ENCODE data around the gene TMC2.
"Not testable (repeated sequence)": the region's sequence is repeated elsewhere in the genome, so short reads cannot be mapped to it uniquely, and the experiment has no call there.

Gene TMC2

GRCh38 chr20:2663887-2664719 lies 127.7 kb downstream of the TMC2 start, which contains the start of gene IDH3B:
Gene IDH3B (minus strand): TSS chr20:2664216. CDS start chr20:2664188, 28 bp downstream.
- peak; percentile 91 to 94 for DNase-seq

GRCh38 chr20:2671977-2672376 lies 135.6 kb downstream of the TMC2 start:
- DNase-seq, result no peak

- no peak for DNase-seq
These were observed 136.1 kb downstream of the TMC2 start for GRCh38 chr20:2672446-2672845.

- DNase-seq, result no peak
These were observed 137.1 kb downstream of the TMC2 start for GRCh38 chr20:2673453-2673852.

GRCh38 chr20:2680046-2680445 lies 143.7 kb downstream of the TMC2 start:
- no peak for DNase-seq

- not testable (repeated sequence) for DNase-seq
These were observed 145.7 kb downstream of the TMC2 start for GRCh38 chr20:2682040-2682439.

GRCh38 chr20:2684817-2685216 lies 148.4 kb downstream of the TMC2 start:
- DNase-seq, result peak in 1 of 2 donors; percentile 13

GRCh38 chr20:2687514-2687913 lies 151.1 kb downstream of the TMC2 start:
- no peak for DNase-seq

GRCh38 chr20:2688041-2688591 lies 151.7 kb downstream of the TMC2 start:
- peak; percentile 77 to 84 for DNase-seq

GRCh38 chr20:2690213-2690612 lies 153.8 kb downstream of the TMC2 start:
- DNase-seq, result no peak

- DNase-seq, result no peak
These were observed 154.3 kb downstream of the TMC2 start for GRCh38 chr20:2690718-2691117.

- DNase-seq, result no peak
These were observed 154.8 kb downstream of the TMC2 start for GRCh38 chr20:2691127-2691526.
